Stomach (tissue), 4 donors: ENCODE results near the gene SRP72.

ENCODE experiments used
- CTCF ChIP-seq, 7 experiments: fragments of 450-650 bp in 4 of 7; fragments of 200-600 bp in 3 of 7; sonication (generic) in 3 of 7; IDR thresholded peaks; one replicate each; pipeline ENCODE4 v1.5.1; 2016 to 2019; ENCODE audit warnings: antibody characterized with exemption in 7 of 7, control low read depth in 2 of 7, mild to moderate bottlenecking in 1 of 7
- EP300 ChIP-seq: sonication (generic); formaldehyde crosslinking; IDR thresholded peaks from one replicate; pipeline ENCODE4 v1.6.1; 2017; ENCODE audit warnings: antibody characterized with exemption
- POLR2A ChIP-seq, 4 donors: fragments of 450-650 bp; IDR thresholded peaks; one replicate each; pipeline ENCODE4 v1.6.1; 2016; ENCODE audit warnings: antibody characterized with exemption in 4 of 4, control low read depth in 2 of 4, mild to moderate bottlenecking in 1 of 4, moderate library complexity in 1 of 4
- POLR2AphosphoS5 ChIP-seq, 3 donors: sonication (generic); formaldehyde crosslinking; IDR thresholded peaks; one replicate each; pipeline ENCODE4 v1.6.1; 2016; ENCODE audit warnings: antibody characterized with exemption in 3 of 3

GRCh38 chr4:56480691-56481090 is 13.3 kb downstream of the SRP72 start:
- TF ChIP-seq CTCF (IDR thresholded peaks at IDR 0.05) (no peak), EP300 (no peak), POLR2A (IDR thresholded peaks at IDR 0.05) (no peak), POLR2AphosphoS5 (IDR thresholded peaks at IDR 0.05) (no peak)
